HCT116 (cell line): ENCODE measurements around the gene FAM210B.

Experiments
- CEBPB ChIP-seq: IDR thresholded peaks from 2 replicates; pipeline ENCODE4 v1.6.1; 2012; ENCODE audit warnings: low read depth
- EZH2 ChIP-seq: fragments of 200-600 bp; sonication (generic); IDR thresholded peaks from 2 replicates; pipeline ENCODE4 v1.6.1; 2017; ENCODE audit warnings: antibody characterized with exemption, mixed run types
- ZFX ChIP-seq: fragments of 450-650 bp; IDR thresholded peaks from 2 replicates; pipeline ENCODE4 v1.6.1; 2017

- TF ChIP-seq CEBPB (no peak), EZH2 (no peak), ZFX (no peak)
Measured at GRCh38 chr20:56372850-56373249, 14.1 kb downstream of the FAM210B start.
